IPS-11a (cell line): ENCODE measurements around the gene ARHGAP24.

ENCODE experiments used
- H3K4me3 ChIP-seq: one replicate; pipeline ENCODE4 v1.5.1; 2013; ENCODE audit warnings: low read depth, low read length, control low read depth

Gene ARHGAP24

GRCh38 chr4:85769009-85769408 is 294.1 kb downstream of the ARHGAP24 start:
- no peak overlapping the region for H3K4me3 ChIP-seq

GRCh38 chr4:85772470-85772869 is 297.5 kb downstream of the ARHGAP24 start:
- H3K4me3 ChIP-seq: no peak overlapping the region

- H3K4me3 ChIP-seq: no peak overlapping the region
Observed at GRCh38 chr4:85773372-85773771, 298.4 kb downstream of the ARHGAP24 start.

GRCh38 chr4:85774000-85774399 is 299.1 kb downstream of the ARHGAP24 start:
- H3K4me3 ChIP-seq: no peak overlapping the region

GRCh38 chr4:85774489-85774888 is 299.5 kb downstream of the ARHGAP24 start:
- no peak overlapping the region for H3K4me3 ChIP-seq

- no peak overlapping the region for H3K4me3 ChIP-seq
Observed at GRCh38 chr4:85776096-85776495, 301.1 kb downstream of the ARHGAP24 start.

- H3K4me3 ChIP-seq: no peak overlapping the region
Observed at GRCh38 chr4:85776579-85776978, 301.6 kb downstream of the ARHGAP24 start.

- no peak overlapping the region for H3K4me3 ChIP-seq
Observed at GRCh38 chr4:85777908-85778631, 303.1 kb downstream of the ARHGAP24 start.

- no peak overlapping the region for H3K4me3 ChIP-seq
Observed at GRCh38 chr4:85778632-85779131, 303.7 kb downstream of the ARHGAP24 start.

GRCh38 chr4:85779165-85779564 is 304.2 kb downstream of the ARHGAP24 start:
- no peak overlapping the region for H3K4me3 ChIP-seq

- H3K4me3 ChIP-seq: no peak overlapping the region
Observed at GRCh38 chr4:85780664-85781063, 305.7 kb downstream of the ARHGAP24 start.

- H3K4me3 ChIP-seq: no peak overlapping the region
Observed at GRCh38 chr4:85783483-85783882, 308.5 kb downstream of the ARHGAP24 start.

- no peak overlapping the region for H3K4me3 ChIP-seq
Observed at GRCh38 chr4:85783900-85784299, 308.9 kb downstream of the ARHGAP24 start.

- H3K4me3 ChIP-seq: no peak overlapping the region
Observed at GRCh38 chr4:85784348-85784747, 309.4 kb downstream of the ARHGAP24 start.

GRCh38 chr4:85784947-85785346 is 310.0 kb downstream of the ARHGAP24 start:
- H3K4me3 ChIP-seq: no peak overlapping the region

GRCh38 chr4:85787133-85787532 is 312.2 kb downstream of the ARHGAP24 start:
- no peak overlapping the region for H3K4me3 ChIP-seq

GRCh38 chr4:85788604-85789003 is 313.7 kb downstream of the ARHGAP24 start:
- no peak overlapping the region for H3K4me3 ChIP-seq

GRCh38 chr4:85789241-85789640 is 314.3 kb downstream of the ARHGAP24 start:
- no peak overlapping the region for H3K4me3 ChIP-seq

- no peak overlapping the region for H3K4me3 ChIP-seq
Observed at GRCh38 chr4:85790582-85790981, 315.6 kb downstream of the ARHGAP24 start.

- no peak overlapping the region for H3K4me3 ChIP-seq
Observed at GRCh38 chr4:85792376-85793232, 317.7 kb downstream of the ARHGAP24 start.

- H3K4me3 ChIP-seq: no peak overlapping the region
Observed at GRCh38 chr4:85793233-85793585, 318.3 kb downstream of the ARHGAP24 start.
